HepG2 (cell line): ENCODE results near the gene ZFHX3. TPM values are rescaled to one million over a fixed set of nuclear protein-coding genes. Genes with fewer than 3 reads are reported as not detected.

Source experiments
- ATRX ChIP-seq: sonication (generic); formaldehyde crosslinking; IDR thresholded peaks from 2 replicates; pipeline ENCODE4 v1.4.0; 2020; ENCODE audit warnings: missing genetic modification reagents, borderline replicate concordance
- GABPB1 ChIP-seq: IDR thresholded peaks from 2 replicates; pipeline ENCODE4 v1.6.1; 2016; ENCODE audit warnings: mild to moderate bottlenecking, missing genetic modification reagents, moderate library complexity, missing compliant biosample characterization
- HDAC6 ChIP-seq: fragments of 200-600 bp; sonication (generic); IDR thresholded peaks from 2 replicates; pipeline ENCODE4 v1.7.0; 2017; ENCODE audit warnings: mild to moderate bottlenecking, antibody characterized with exemption, low read length, low read depth
- HMGXB4 ChIP-seq, 2 experiments: sonication (generic) in 1 of 2; formaldehyde crosslinking in 1 of 2; IDR thresholded peaks; 2 replicates each; pipeline versions ENCODE4 v1.4.0 to v1.6.1; 2018 to 2020; ENCODE audit warnings: missing genetic modification reagents in 2 of 2, borderline replicate concordance in 1 of 2, low read depth in 1 of 2, mild to moderate bottlenecking in 1 of 2, missing biosample characterization in 1 of 2
- KLF12 ChIP-seq: sonication (generic); formaldehyde crosslinking; IDR thresholded peaks from 2 replicates; pipeline ENCODE4 v1.4.0; 2020; ENCODE audit warnings: missing genetic modification reagents, borderline replicate concordance
- MATR3 ChIP-seq: sonication (generic); formaldehyde crosslinking; IDR thresholded peaks from 2 replicates; pipeline ENCODE4 v1.4.0; 2020; ENCODE audit warnings: missing genetic modification reagents
- NBN ChIP-seq: fragments of 450-650 bp; conservative IDR thresholded peaks from 2 replicates; pipeline ENCODE4 v1.6.1; 2017
- RAD51 ChIP-seq: fragments of 450-650 bp; IDR thresholded peaks from 2 replicates; pipeline ENCODE4 v1.6.1; 2016; ENCODE audit warnings: borderline replicate concordance
- RFXAP ChIP-seq: sonication (generic); formaldehyde crosslinking; IDR thresholded peaks from 2 replicates; pipeline ENCODE4 v1.4.0; 2020; ENCODE audit warnings: missing genetic modification reagents, borderline replicate concordance
- SAP130 ChIP-seq: IDR thresholded peaks from 2 replicates; pipeline ENCODE4 v1.6.1; 2016; ENCODE audit warnings: low read depth
- SIX4 ChIP-seq: sonication (generic); formaldehyde crosslinking; IDR thresholded peaks from 2 replicates; pipeline ENCODE4 v1.4.0; 2020; ENCODE audit warnings: missing genetic modification reagents
- XBP1 ChIP-seq: sonication (generic); formaldehyde crosslinking; IDR thresholded peaks from 2 replicates; pipeline ENCODE4 v1.5.0; 2020; ENCODE audit warnings: missing genetic modification reagents
- ZFP36 ChIP-seq: fragments of 150-350 bp; IDR thresholded peaks from 2 replicates; pipeline ENCODE4 v1.6.1; 2018; ENCODE audit warnings: borderline replicate concordance, low read length, low read depth; ENCODE audit not compliant: partially characterized antibody
- ZIK1 ChIP-seq: sonication (generic); formaldehyde crosslinking; IDR thresholded peaks from 2 replicates; pipeline ENCODE4 v1.5.0; 2020; ENCODE audit warnings: mild to moderate bottlenecking, low read depth, missing genetic modification reagents, borderline replicate concordance
- ZNF256 ChIP-seq: sonication (generic); formaldehyde crosslinking; conservative IDR thresholded peaks from 2 replicates; pipeline ENCODE4 v1.4.0; 2020; ENCODE audit warnings: missing genetic modification reagents
- ZNF503 ChIP-seq: sonication (generic); formaldehyde crosslinking; IDR thresholded peaks from 2 replicates; pipeline ENCODE4 v1.4.0; 2020; ENCODE audit warnings: missing genetic modification reagents
- ZNF558 ChIP-seq: sonication (generic); formaldehyde crosslinking; IDR thresholded peaks from 2 replicates; pipeline ENCODE4 v1.9.0; 2022; ENCODE audit warnings: mild to moderate bottlenecking, missing genetic modification reagents, borderline replicate concordance
- ZNF614 ChIP-seq: IDR thresholded peaks from 2 replicates; pipeline ENCODE4 v1.6.1; 2018; ENCODE audit warnings: missing biosample characterization, missing genetic modification reagents, inconsistent platforms, borderline replicate concordance
- ZNF674 ChIP-seq: sonication (generic); formaldehyde crosslinking; IDR thresholded peaks from 2 replicates; pipeline ENCODE4 v1.5.0; 2020; ENCODE audit warnings: low read depth, mild to moderate bottlenecking, missing genetic modification reagents
- ZNF713 ChIP-seq: sonication (generic); formaldehyde crosslinking; IDR thresholded peaks from 2 replicates; pipeline ENCODE4 v1.4.0; 2020; ENCODE audit warnings: mild to moderate bottlenecking, missing genetic modification reagents
- ZNF747 ChIP-seq: sonication (generic); formaldehyde crosslinking; IDR thresholded peaks from 2 replicates; pipeline ENCODE4 v1.8.1; 2023; ENCODE audit warnings: missing genetic modification reagents, mild to moderate bottlenecking, borderline replicate concordance
- ZNF790 ChIP-seq: sonication (generic); formaldehyde crosslinking; IDR thresholded peaks from 2 replicates; pipeline ENCODE4 v1.8.0; 2022; ENCODE audit warnings: missing genetic modification reagents, mild to moderate bottlenecking, borderline replicate concordance
- ZSCAN25 ChIP-seq: sonication (generic); formaldehyde crosslinking; IDR thresholded peaks from 2 replicates; pipeline ENCODE4 v1.8.0; 2022; ENCODE audit warnings: mild to moderate bottlenecking, missing genetic modification reagents
- ZXDC ChIP-seq: sonication (generic); formaldehyde crosslinking; IDR thresholded peaks from 2 replicates; pipeline ENCODE4 v1.5.0; 2020; ENCODE audit warnings: mild to moderate bottlenecking, missing genetic modification reagents
- polyA plus RNA-seq, 8 experiments: library from polyadenylated mRNA; depleted of rRNA in 3 of 8; stranded (reverse) in 7 of 8; unstranded in 1 of 8; fragments of >200 nt; fragmentation: Illumina TruSeq in 4 of 8; extraction: Trizol in 4 of 8; gene quantifications; 2 replicates each; pipeline versions ENCODE4 v1.2.1 to v1.2.3, GENCODE V29; 2011 to 2016; ENCODE audit warnings: low read depth in 4 of 8, missing spikeins in 1 of 8, mixed read lengths in 1 of 8; ENCODE audit not compliant: insufficient read depth in 1 of 8
- total RNA-seq, 5 experiments: library from RNA; depleted of rRNA; stranded (reverse); fragments of >200 nt; fragmentation: Illumina TruSeq; extraction: Trizol; gene quantifications; 2 replicates each; pipeline ENCODE4 v1.2.3, GENCODE V29; 2016; ENCODE audit warnings: low read depth in 1 of 5

Gene ZFHX3
- total and polyA plus RNA-seq, 2 of the 13 experiments (the other 11 are each of a cell fraction or from before 2014, with no cell fraction given) = 5.0 to 6.0 TPM

GRCh38 chr16:73048292-73049080 is 558 bp upstream of the ZFHX3 start (continued):
- TF ChIP-seq ZNF747 (CRISPR knock-in tag) = no peak
- 0 out of 2 replicates have a peak, but pooled peaks have one; percentile 66 for TF ChIP-seq ZNF558 (CRISPR knock-in tag)
- no peak for TF ChIP-seq ZFP36
- TF ChIP-seq ATRX = no peak
- peak; percentile 60; the same call in 1 of the 2 replicates for TF ChIP-seq ZNF503 (CRISPR knock-in tag)
- TF ChIP-seq SAP130 (CRISPR knock-in tag) = peak; percentile 25; the same call in 1 of the 2 replicates
- TF ChIP-seq ZNF674 (CRISPR knock-in tag) = no peak
- TF ChIP-seq XBP1 (CRISPR knock-in tag) = no peak
- no peak for TF ChIP-seq ZIK1 (CRISPR knock-in tag)
- no peak for TF ChIP-seq ZSCAN25
- TF ChIP-seq GABPB1 (CRISPR knock-in tag) = peak; percentile 4; the same call in 1 of the 2 replicates
- no peak; the same call in 1 of the 2 replicates for TF ChIP-seq SIX4 (CRISPR knock-in tag)
- peak; percentile 87; the same call in 1 of the 2 replicates for TF ChIP-seq ZXDC (CRISPR knock-in tag)
- TF ChIP-seq RAD51 = no peak
- no peak for TF ChIP-seq NBN
- no peak for TF ChIP-seq HDAC6
- no peak for TF ChIP-seq ZNF713 (CRISPR knock-in tag)
- TF ChIP-seq ZNF614 (CRISPR knock-in tag) = no peak; the same call in 1 of the 2 replicates
- TF ChIP-seq ZNF790 (CRISPR knock-in tag) = no peak; the same call in 1 of the 2 replicates
- TF ChIP-seq KLF12 (CRISPR knock-in tag) = peak; percentile 77; the same call in 1 of the 2 replicates
- no peak for TF ChIP-seq RFXAP (CRISPR knock-in tag)
- TF ChIP-seq HMGXB4 (CRISPR knock-in tag; IDR thresholded peaks at IDR 0.05; ENCODE audit: borderline replicate concordance in 1 of 2, low read depth in 1 of 2) = peak in 1 of 2 experiments; percentile 54; a peak in 2 of 4 replicates
- TF ChIP-seq ZNF256 = peak; percentile 82; the same call in 1 of the 2 replicates
- no peak for TF ChIP-seq MATR3
